ACC112 (cell line): ENCODE measurements around the gene SHISAL2B.

Experiments used
- H2AFZ ChIP-seq: fragments of 200-600 bp; sonication (generic); one replicate; pipeline ENCODE4 v1.6.0; 2017; ENCODE audit warnings: antibody characterized with exemption, low read length; ENCODE audit not compliant: unreplicated experiment
- H3K27ac ChIP-seq: fragments of 200-600 bp; sonication (generic); 2 replicates; pipeline ENCODE4 v1.5.1; 2014; ENCODE audit warnings: low read depth, mild to moderate bottlenecking, antibody characterized with exemption, low read length, moderate library complexity
- H3K27me3 ChIP-seq: fragments of 200-600 bp; sonication (generic); 2 replicates; pipeline ENCODE4 v1.6.1; 2014; ENCODE audit warnings: mild to moderate bottlenecking, antibody characterized with exemption, low read length, moderate library complexity, mixed read lengths; ENCODE audit not compliant: insufficient read depth
- H3K36me3 ChIP-seq: fragments of 200-600 bp; sonication (generic); 2 replicates; pipeline ENCODE4 v1.6.1; 2016; ENCODE audit warnings: mild to moderate bottlenecking, antibody characterized with exemption, low read length, moderate library complexity, mixed read lengths; ENCODE audit not compliant: insufficient read depth
- H3K4me1 ChIP-seq: fragments of 200-600 bp; sonication (generic); one replicate; pipeline ENCODE4 v1.6.1; 2016; ENCODE audit warnings: low read length, mixed read lengths; ENCODE audit not compliant: insufficient read depth, unreplicated experiment, control insufficient read depth
- H3K4me3 ChIP-seq: fragments of 200-600 bp; sonication (generic); 2 replicates; pipeline ENCODE4 v1.5.1; 2014; ENCODE audit warnings: mild to moderate bottlenecking, low read depth, low read length
- H3K79me2 ChIP-seq: fragments of 200-600 bp; sonication (generic); one replicate; pipeline ENCODE4 v1.6.0; 2016; ENCODE audit warnings: low read length; ENCODE audit not compliant: control insufficient read depth, unreplicated experiment, insufficient read depth

The SHISAL2B gene

GRCh38 chr5:64746446-64746845, 56.1 kb downstream of the SHISAL2B start:
- Histone ChIP-seq H3K4me1 (no peaks in the 10 kb centered on the region), H3K27me3 (no peaks in the 10 kb centered on the region), H3K4me3 (no peak overlapping the region), H3K79me2 (peaks cover 5% of the 10 kb centered on the region), H3K36me3 (no peaks in the 10 kb centered on the region), H3K27ac (no peak overlapping the region), H2AFZ (no peak overlapping the region)

- Histone ChIP-seq H2AFZ (no peak overlapping the region), H3K4me3 (no peak overlapping the region), H3K36me3 (peaks cover 7% of the 10 kb centered on the region), H3K4me1 (no peaks in the 10 kb centered on the region), H3K27ac (no peak overlapping the region), H3K27me3 (no peaks in the 10 kb centered on the region), H3K79me2 (peaks cover 5% of the 10 kb centered on the region)
Observed at GRCh38 chr5:64749385-64749784, 59.1 kb downstream of the SHISAL2B start.

GRCh38 chr5:64754066-64754465, 63.8 kb downstream of the SHISAL2B start:
- peaks cover 29% of the 10 kb centered on the region for H3K79me2 ChIP-seq
- no peak overlapping the region for H3K4me3 ChIP-seq
- H2AFZ ChIP-seq = no peak overlapping the region
- no peak overlapping the region for H3K27ac ChIP-seq
- peaks cover 11% of the 10 kb centered on the region for H3K36me3 ChIP-seq
- H3K4me1 ChIP-seq = no peaks in the 10 kb centered on the region
- H3K27me3 ChIP-seq = no peaks in the 10 kb centered on the region

- Histone ChIP-seq H2AFZ (no peak overlapping the region), H3K4me3 (no peak overlapping the region), H3K27me3 (no peaks in the 10 kb centered on the region), H3K27ac (no peak overlapping the region), H3K79me2 (peaks cover 73% of the 10 kb centered on the region), H3K36me3 (peaks cover 12% of the 10 kb centered on the region; the same call in 1 of the 2 replicates), H3K4me1 (no peaks in the 10 kb centered on the region)
Observed at GRCh38 chr5:64758901-64759300, 68.6 kb downstream of the SHISAL2B start.

- Histone ChIP-seq H3K27ac (no peak overlapping the region), H3K4me1 (no peaks in the 10 kb centered on the region), H2AFZ (no peak overlapping the region), H3K79me2 (peaks cover 82% of the 10 kb centered on the region), H3K27me3 (no peaks in the 10 kb centered on the region), H3K36me3 (peaks cover 13% of the 10 kb centered on the region; the same call in 1 of the 2 replicates), H3K4me3 (no peak overlapping the region)
Observed at GRCh38 chr5:64759960-64760660, 69.8 kb downstream of the SHISAL2B start.

- Histone ChIP-seq H3K4me1 (peaks cover 20% of the 10 kb centered on the region), H3K27ac (no peak overlapping the region), H3K4me3 (no peak overlapping the region), H3K36me3 (peaks cover 25% of the 10 kb centered on the region; the same call in 1 of the 2 replicates), H2AFZ (no peak overlapping the region), H3K79me2 (peaks cover 92% of the 10 kb centered on the region), H3K27me3 (no peaks in the 10 kb centered on the region)
Observed at GRCh38 chr5:64763948-64764503, 73.7 kb downstream of the SHISAL2B start.

- Histone ChIP-seq H3K4me1 (peaks cover 34% of the 10 kb centered on the region), H3K4me3 (peak overlapping the region; percentile 25; the same call in 1 of the 2 replicates), H3K36me3 (peaks cover 25% of the 10 kb centered on the region; the same call in 1 of the 2 replicates), H2AFZ (no peak overlapping the region), H3K27ac (0 out of 2 replicates have a peak overlapping the region, but pooled peaks have one; percentile 16), H3K79me2 (peaks cover 92% of the 10 kb centered on the region), H3K27me3 (no peaks in the 10 kb centered on the region)
Observed at GRCh38 chr5:64765804-64766504, 75.7 kb downstream of the SHISAL2B start.

- Histone ChIP-seq H3K4me1 (peaks cover 34% of the 10 kb centered on the region), H3K79me2 (peaks cover 87% of the 10 kb centered on the region), H2AFZ (no peak overlapping the region), H3K27me3 (no peaks in the 10 kb centered on the region), H3K4me3 (peak overlapping the region; percentile 90), H3K27ac (no peak overlapping the region), H3K36me3 (peaks cover 25% of the 10 kb centered on the region; the same call in 1 of the 2 replicates)
Observed at GRCh38 chr5:64766941-64767340, 76.6 kb downstream of the SHISAL2B start.
